Prostate gland (tissue), 2 donors: ENCODE measurements around the gene CPED1. TPM values are rescaled to one million over a fixed set of nuclear protein-coding genes. Genes with fewer than 3 reads are reported as not detected.

Experiments used
- DNase-seq: peaks from one replicate; pipeline ENCODE4 v3.0.0-alpha.2; 2019; ENCODE audit warnings: low spot score
- H3K27ac ChIP-seq, 2 donors: fragments of 200-600 bp; sonication (generic); 2 replicates each; pipeline ENCODE4 v1.5.1; 2017 to 2019
- H3K27me3 ChIP-seq: fragments of 200-600 bp; sonication (generic); replicated peaks from 2 replicates; pipeline ENCODE4 v1.5.1; 2019; ENCODE audit not compliant: insufficient read depth
- H3K36me3 ChIP-seq, 2 donors: fragments of 200-600 bp; sonication (generic); 1 replicate in 1 of 2; 2 replicates in 1 of 2; pipeline versions ENCODE4 v1.5.1 to v1.8.1; 2017 to 2019
- H3K4me1 ChIP-seq: fragments of 200-600 bp; sonication (generic); replicated peaks from 2 replicates; pipeline ENCODE4 v1.5.1; 2019
- H3K4me3 ChIP-seq, 2 donors: fragments of 200-600 bp; sonication (generic); 2 replicates each; pipeline ENCODE4 v1.5.1; 2017 to 2019
- H3K9me3 ChIP-seq: fragments of 200-600 bp; sonication (generic); 2 replicates; pipeline ENCODE4 v1.5.1; 2017
- POLR2A ChIP-seq: fragments of 450-650 bp; IDR thresholded peaks from one replicate; pipeline ENCODE4 v1.6.1; 2016; ENCODE audit warnings: antibody characterized with exemption, mild to moderate bottlenecking
- POLR2AphosphoS5 ChIP-seq: sonication (generic); formaldehyde crosslinking; IDR thresholded peaks from one replicate; pipeline ENCODE4 v1.6.1; 2017; ENCODE audit warnings: antibody characterized with exemption
- WGBS: methylation state at CpG from one replicate; pipeline ENCODE4 v1.1.5; 2018; 5-methylcytosine and 5-hydroxymethylcytosine counted together
- intact Hi-C: fragments of 100-400 bp; cut with DNase I; formaldehyde crosslinking; loops from one replicate; pipeline ENCODE4 v1.14.2; 2022
- total RNA-seq, 2 donors: library from RNA; depleted of rRNA; stranded (reverse); fragments of >200 nt; gene quantifications; one replicate each; pipeline ENCODE4 v1.1.0, GENCODE V29; 2016
- TF ChIP-seq, protein P1 (sequence below), 4 experiments: fragments of 200-600 bp in 2 of 4; fragments of 450-650 bp in 2 of 4; sonication (generic) in 2 of 4; IDR thresholded peaks; 1 replicate in 3 of 4; 2 replicates in 1 of 4; pipeline ENCODE4 v1.5.1; 2016 to 2019; ENCODE audit warnings: antibody characterized with exemption in 4 of 4, mild to moderate bottlenecking in 2 of 4, moderate library complexity in 2 of 4

CPED1 gene
- total RNA-seq, 2 donors from 2014 or later: 10.7 to 23.3 TPM

GRCh38 chr7:121261207-121261884 is 272.8 kb downstream of the CPED1 start:
- H3K36me3 ChIP-seq: no peaks in the 10 kb centered on the region
- intact Hi-C loops: no loop called here
- TF ChIP-seq POLR2AphosphoS5 (no peak), POLR2A (no peak)
- TF ChIP-seq, protein P1, sequence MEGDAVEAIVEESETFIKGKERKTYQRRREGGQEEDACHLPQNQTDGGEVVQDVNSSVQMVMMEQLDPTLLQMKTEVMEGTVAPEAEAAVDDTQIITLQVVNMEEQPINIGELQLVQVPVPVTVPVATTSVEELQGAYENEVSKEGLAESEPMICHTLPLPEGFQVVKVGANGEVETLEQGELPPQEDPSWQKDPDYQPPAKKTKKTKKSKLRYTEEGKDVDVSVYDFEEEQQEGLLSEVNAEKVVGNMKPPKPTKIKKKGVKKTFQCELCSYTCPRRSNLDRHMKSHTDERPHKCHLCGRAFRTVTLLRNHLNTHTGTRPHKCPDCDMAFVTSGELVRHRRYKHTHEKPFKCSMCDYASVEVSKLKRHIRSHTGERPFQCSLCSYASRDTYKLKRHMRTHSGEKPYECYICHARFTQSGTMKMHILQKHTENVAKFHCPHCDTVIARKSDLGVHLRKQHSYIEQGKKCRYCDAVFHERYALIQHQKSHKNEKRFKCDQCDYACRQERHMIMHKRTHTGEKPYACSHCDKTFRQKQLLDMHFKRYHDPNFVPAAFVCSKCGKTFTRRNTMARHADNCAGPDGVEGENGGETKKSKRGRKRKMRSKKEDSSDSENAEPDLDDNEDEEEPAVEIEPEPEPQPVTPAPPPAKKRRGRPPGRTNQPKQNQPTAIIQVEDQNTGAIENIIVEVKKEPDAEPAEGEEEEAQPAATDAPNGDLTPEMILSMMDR (IDR thresholded peaks at IDR 0.05): no peak
- peaks cover 2% of the 10 kb centered on the region for H3K27me3 ChIP-seq
- H3K4me1 ChIP-seq: no peaks in the 10 kb centered on the region
- no peaks in the 10 kb centered on the region for H3K9me3 ChIP-seq
- DNase-seq: no peak
- 87% methylated on average over 3 of the region's 3 CpGs for WGBS
- no peak overlapping the region for H3K27ac ChIP-seq
- H3K4me3 ChIP-seq: no peak overlapping the region

- H3K4me3 ChIP-seq: no peak overlapping the region
- intact Hi-C loops: no loop called here
- no peak for DNase-seq
- no peaks in the 10 kb centered on the region for H3K36me3 ChIP-seq
- peaks cover 2% of the 10 kb centered on the region for H3K27me3 ChIP-seq
- H3K9me3 ChIP-seq: no peaks in the 10 kb centered on the region
- H3K27ac ChIP-seq: no peak overlapping the region
- TF ChIP-seq POLR2AphosphoS5: no peak
- TF ChIP-seq, protein P1 (IDR thresholded peaks at IDR 0.05): no peak
- no peak for TF ChIP-seq POLR2A
- no peaks in the 10 kb centered on the region for H3K4me1 ChIP-seq
- 80% methylated on average over 1 of the region's 1 CpG for WGBS
Measured at GRCh38 chr7:121262221-121262620, 273.7 kb downstream of the CPED1 start.

- H3K9me3 ChIP-seq: no peaks in the 10 kb centered on the region
- TF ChIP-seq, protein P1 (IDR thresholded peaks at IDR 0.05): no peak
- TF ChIP-seq POLR2AphosphoS5 (no peak), POLR2A (no peak)
- H3K4me3 ChIP-seq: no peak overlapping the region
- H3K27ac ChIP-seq: no peak overlapping the region
- no peaks in the 10 kb centered on the region for H3K4me1 ChIP-seq
- intact Hi-C loops: no loop called here
- H3K36me3 ChIP-seq: no peaks in the 10 kb centered on the region
- H3K27me3 ChIP-seq: peaks cover 2% of the 10 kb centered on the region
- no peak for DNase-seq
- WGBS: 100% methylated on average over 1 of the region's 1 CpG
Measured at GRCh38 chr7:121262969-121263368, 274.5 kb downstream of the CPED1 start.

- Histone ChIP-seq H3K4me1 (no peaks in the 10 kb centered on the region), H3K27ac (no peak overlapping the region), H3K36me3 (no peaks in the 10 kb centered on the region), H3K9me3 (no peaks in the 10 kb centered on the region), H3K27me3 (no peaks in the 10 kb centered on the region), H3K4me3 (no peak overlapping the region)
- DNase-seq: no peak
- TF ChIP-seq, protein P1 (IDR thresholded peaks at IDR 0.05): no peak
- TF ChIP-seq POLR2A: no peak
- TF ChIP-seq POLR2AphosphoS5: no peak
- intact Hi-C loops: no loop called here
- 73% methylated on average over 3 of the region's 3 CpGs for whole genome bisulfite sequencing
Measured at GRCh38 chr7:121266307-121266894, 277.9 kb downstream of the CPED1 start.

GRCh38 chr7:121267612-121268011 is 279.1 kb downstream of the CPED1 start:
- H3K4me1 ChIP-seq: no peaks in the 10 kb centered on the region
- H3K4me3 ChIP-seq: no peak overlapping the region
- no peaks in the 10 kb centered on the region for H3K9me3 ChIP-seq
- no peak for TF ChIP-seq POLR2AphosphoS5
- TF ChIP-seq POLR2A: no peak
- TF ChIP-seq, protein P1 (IDR thresholded peaks at IDR 0.05): no peak
- whole genome bisulfite sequencing: 55% methylated on average over 1 of the region's 1 CpG
- intact Hi-C loops: no loop called here
- no peaks in the 10 kb centered on the region for H3K36me3 ChIP-seq
- H3K27me3 ChIP-seq: peaks cover 3% of the 10 kb centered on the region
- H3K27ac ChIP-seq: no peak overlapping the region
- DNase-seq: no peak
